ENCODE measurements around the gene LSAMP. TPM values are rescaled to one million over a fixed set of nuclear protein-coding genes. Genes with fewer than 3 reads are reported as not detected.

The LSAMP gene
- polyA plus RNA-seq, 1 experiment, result 2.7 TPM

DNA sequence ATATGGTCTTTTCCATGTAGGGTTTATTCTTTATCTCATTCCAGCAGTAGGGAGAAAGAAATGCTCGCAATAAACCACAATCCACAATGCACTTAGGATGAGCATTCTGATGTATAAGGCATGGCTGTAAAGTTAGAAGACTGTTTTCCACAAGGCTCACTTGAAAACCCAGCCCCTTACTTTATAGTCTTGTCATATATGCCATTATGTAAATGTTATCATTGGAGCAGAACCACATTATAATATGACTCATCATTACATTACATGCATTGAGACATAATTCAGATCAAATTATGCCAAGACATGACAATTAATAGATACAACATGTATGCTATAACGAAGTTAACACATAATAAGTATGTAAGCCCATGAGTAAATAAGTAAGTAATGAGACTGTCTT lies 348.1 kb downstream of the LSAMP start:
- TF ChIP-seq, protein P1, sequence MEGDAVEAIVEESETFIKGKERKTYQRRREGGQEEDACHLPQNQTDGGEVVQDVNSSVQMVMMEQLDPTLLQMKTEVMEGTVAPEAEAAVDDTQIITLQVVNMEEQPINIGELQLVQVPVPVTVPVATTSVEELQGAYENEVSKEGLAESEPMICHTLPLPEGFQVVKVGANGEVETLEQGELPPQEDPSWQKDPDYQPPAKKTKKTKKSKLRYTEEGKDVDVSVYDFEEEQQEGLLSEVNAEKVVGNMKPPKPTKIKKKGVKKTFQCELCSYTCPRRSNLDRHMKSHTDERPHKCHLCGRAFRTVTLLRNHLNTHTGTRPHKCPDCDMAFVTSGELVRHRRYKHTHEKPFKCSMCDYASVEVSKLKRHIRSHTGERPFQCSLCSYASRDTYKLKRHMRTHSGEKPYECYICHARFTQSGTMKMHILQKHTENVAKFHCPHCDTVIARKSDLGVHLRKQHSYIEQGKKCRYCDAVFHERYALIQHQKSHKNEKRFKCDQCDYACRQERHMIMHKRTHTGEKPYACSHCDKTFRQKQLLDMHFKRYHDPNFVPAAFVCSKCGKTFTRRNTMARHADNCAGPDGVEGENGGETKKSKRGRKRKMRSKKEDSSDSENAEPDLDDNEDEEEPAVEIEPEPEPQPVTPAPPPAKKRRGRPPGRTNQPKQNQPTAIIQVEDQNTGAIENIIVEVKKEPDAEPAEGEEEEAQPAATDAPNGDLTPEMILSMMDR (IDR thresholded peaks at IDR 0.05; ENCODE audit: insufficient read depth, low read depth, low read length), result no peak
- DNase-seq (ENCODE audit: low read depth), result no peak
- ChIA-PET CTCF (no interaction called here), POLR2A (no interaction called here)
- Histone ChIP-seq H3K4me3 (ENCODE audit: low read depth, low read length) (no peak overlapping the region), H3K27me3 (ENCODE audit: control insufficient read depth, insufficient read depth, low read length) (no peaks in the 10 kb centered on the region; the same call in 1 of the 2 replicates), H3K36me3 (ENCODE audit: control insufficient read depth, insufficient read depth, low read length) (no peaks in the 10 kb centered on the region)

DNA sequence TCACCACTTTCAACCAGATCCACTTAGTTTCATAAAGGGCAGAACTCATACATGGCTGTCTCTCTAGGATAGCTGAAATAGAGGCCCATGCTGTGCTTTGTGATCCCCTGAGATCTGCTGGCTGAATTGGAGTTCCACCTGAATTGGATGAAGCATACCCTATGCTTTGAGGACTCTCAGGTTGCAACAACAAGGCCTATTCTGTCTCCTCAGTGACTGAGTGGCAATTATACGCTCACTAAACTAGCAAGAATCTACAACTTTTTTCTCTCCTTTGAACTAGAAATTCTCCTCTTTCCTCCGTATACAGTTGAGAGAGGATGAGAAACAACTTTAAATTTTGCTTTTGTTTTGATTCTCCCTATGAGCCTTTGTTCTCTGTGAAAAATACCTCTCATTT lies 348.7 kb downstream of the LSAMP start:
- POLR2A ChIA-PET, result no interaction called here
- CTCF ChIA-PET, result no interaction called here
- TF ChIP-seq, protein P1 (IDR thresholded peaks at IDR 0.05; ENCODE audit: insufficient read depth, low read depth, low read length), result no peak

DNA sequence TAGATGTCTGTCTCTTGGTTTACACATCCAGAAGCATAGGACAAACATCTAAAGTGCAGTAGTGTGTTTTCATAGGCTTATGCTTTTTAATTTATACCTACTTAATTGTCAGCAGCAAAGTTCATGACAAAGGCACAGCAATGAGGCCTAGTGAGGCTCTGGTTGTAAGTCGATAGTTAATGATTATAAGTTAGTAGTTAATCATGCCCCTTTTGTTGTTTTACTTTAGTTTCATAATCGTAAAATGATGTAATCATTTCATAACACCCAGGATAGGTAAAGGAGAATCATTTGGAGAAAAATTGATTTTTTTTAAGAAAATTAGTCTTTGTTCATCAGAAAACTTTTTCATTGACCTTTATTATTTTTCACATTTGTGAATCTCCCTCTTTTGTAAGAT lies 351.9 kb downstream of the LSAMP start:
- POLR2A ChIA-PET, result no interaction called here
- H3K36me3 ChIP-seq (ENCODE audit: control insufficient read depth, insufficient read depth, low read length), result no peaks in the 10 kb centered on the region
- CTCF ChIA-PET, result no interaction called here

More for the DNA sequence above, 348.7 kb downstream of the LSAMP start:
- Histone ChIP-seq H3K4me3 (ENCODE audit: low read depth, low read length) (no peak overlapping the region), H3K36me3 (ENCODE audit: control insufficient read depth, insufficient read depth, low read length) (no peaks in the 10 kb centered on the region), H3K27me3 (ENCODE audit: control insufficient read depth, insufficient read depth, low read length) (no peaks in the 10 kb centered on the region; the same call in 1 of the 2 replicates)
- no peak for DNase-seq (ENCODE audit: low read depth)

DNA sequence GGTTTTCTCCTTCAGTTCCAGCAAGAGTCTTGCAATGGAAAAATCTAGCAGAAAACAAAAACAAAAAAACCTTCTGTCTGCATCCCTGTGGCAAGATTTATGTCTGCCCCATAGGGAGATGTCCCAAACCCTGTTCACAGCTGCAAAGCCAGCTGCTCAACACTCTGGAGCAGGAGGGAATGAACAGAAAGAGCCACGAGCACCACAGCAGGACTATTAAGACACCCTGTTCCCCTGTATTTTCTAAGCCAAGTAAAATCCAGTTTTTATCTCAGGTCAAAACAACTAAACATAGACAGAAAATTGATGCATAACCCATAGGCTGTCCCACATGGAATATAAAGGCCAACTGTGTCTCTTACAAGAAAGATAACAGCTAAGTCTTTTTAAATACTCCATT lies 357.9 kb downstream of the LSAMP start:
- H3K4me3 ChIP-seq (ENCODE audit: low read depth, low read length), result no peak overlapping the region
- ChIA-PET CTCF (no interaction called here), POLR2A (no interaction called here)
- TF ChIP-seq, protein P1 (IDR thresholded peaks at IDR 0.05; ENCODE audit: insufficient read depth, low read depth, low read length), result no peak
- DNase-seq (ENCODE audit: low read depth), result no peak
- H3K36me3 ChIP-seq (ENCODE audit: control insufficient read depth, insufficient read depth, low read length), result no peaks in the 10 kb centered on the region
- no peaks in the 10 kb centered on the region for H3K27me3 ChIP-seq (ENCODE audit: control insufficient read depth, insufficient read depth, low read length)

More for the DNA sequence above, 351.9 kb downstream of the LSAMP start:
- H3K27me3 ChIP-seq (ENCODE audit: control insufficient read depth, insufficient read depth, low read length), result no peaks in the 10 kb centered on the region
- TF ChIP-seq, protein P1 (IDR thresholded peaks at IDR 0.05; ENCODE audit: insufficient read depth, low read depth, low read length), result no peak
- no peak for DNase-seq (ENCODE audit: low read depth)
- H3K4me3 ChIP-seq (ENCODE audit: low read depth, low read length), result no peak overlapping the region

DNA sequence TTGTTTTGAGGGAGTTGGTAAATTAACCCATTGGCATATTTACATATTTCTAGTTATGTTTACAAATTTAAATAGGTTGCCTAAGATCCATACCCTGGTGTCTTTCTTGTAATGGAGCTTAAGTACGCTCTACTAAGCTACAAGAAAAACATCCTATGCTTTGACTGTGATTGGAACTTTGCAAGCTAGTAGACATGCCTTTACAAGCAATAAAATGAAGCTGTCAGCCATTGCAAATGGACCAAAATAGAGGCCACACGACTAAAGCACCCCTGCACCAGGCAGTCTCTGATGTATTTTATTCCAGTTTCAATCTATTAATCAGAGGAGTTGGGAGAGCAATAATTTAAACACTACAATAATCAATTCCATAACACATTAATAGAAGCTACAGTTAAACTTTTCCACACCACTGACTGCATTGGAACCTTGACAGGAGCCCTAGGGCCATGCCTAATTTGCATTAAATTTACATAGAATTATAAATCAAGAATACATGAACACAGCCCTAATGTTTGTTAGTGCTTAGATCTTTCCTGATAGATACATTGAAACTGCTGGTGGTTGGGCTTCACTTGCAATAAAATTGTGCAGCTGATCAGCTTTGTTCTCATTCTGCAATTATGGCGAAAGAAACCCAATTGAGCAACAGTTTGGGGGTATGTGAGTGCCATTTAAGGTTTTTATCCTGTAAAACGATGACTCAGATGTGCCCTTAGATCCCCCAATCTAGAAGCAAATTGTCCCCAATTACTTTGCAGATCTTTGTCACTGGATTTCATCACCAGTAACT lies 360.1 kb downstream of the LSAMP start:
- H3K27me3 ChIP-seq (ENCODE audit: control insufficient read depth, insufficient read depth, low read length), result no peaks in the 10 kb centered on the region
- no peak for DNase-seq (ENCODE audit: low read depth)
- ChIA-PET POLR2A (no interaction called here), CTCF (interaction anchor here (0.8 kb wide), 1 partner anchor 8 kb away, joined by 3 read pairs; no protein-coding TSS in a partner anchor)
- H3K4me3 ChIP-seq (ENCODE audit: low read depth, low read length), result no peak overlapping the region
- TF ChIP-seq, protein P1 (IDR thresholded peaks at IDR 0.05; ENCODE audit: insufficient read depth, low read depth, low read length), result no peak
- no peaks in the 10 kb centered on the region for H3K36me3 ChIP-seq (ENCODE audit: control insufficient read depth, insufficient read depth, low read length)
